ENCODE measurements around the gene DAPK3.

DNA sequence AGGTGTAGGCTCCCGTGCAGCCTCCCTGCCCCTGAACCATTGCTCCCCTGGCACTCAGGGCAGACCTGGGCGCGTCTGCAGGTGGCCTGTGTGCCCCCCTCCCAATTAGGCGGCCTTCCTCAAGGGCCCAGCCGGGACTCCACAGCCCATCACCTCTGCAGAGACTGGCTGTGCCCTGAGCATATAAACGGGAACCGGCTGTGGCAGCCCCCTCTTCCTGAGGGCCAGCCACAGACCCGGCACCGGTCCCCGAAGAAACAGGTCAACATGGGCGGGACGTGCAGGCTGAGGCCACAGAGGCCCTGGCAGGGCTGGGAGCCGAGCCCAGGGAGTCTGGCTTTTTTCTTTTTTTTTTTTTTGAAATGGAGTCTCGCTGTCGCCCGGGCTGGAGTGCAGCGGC is 48.7 kb upstream of the DAPK3 start:
- TF ChIP-seq, protein P1, sequence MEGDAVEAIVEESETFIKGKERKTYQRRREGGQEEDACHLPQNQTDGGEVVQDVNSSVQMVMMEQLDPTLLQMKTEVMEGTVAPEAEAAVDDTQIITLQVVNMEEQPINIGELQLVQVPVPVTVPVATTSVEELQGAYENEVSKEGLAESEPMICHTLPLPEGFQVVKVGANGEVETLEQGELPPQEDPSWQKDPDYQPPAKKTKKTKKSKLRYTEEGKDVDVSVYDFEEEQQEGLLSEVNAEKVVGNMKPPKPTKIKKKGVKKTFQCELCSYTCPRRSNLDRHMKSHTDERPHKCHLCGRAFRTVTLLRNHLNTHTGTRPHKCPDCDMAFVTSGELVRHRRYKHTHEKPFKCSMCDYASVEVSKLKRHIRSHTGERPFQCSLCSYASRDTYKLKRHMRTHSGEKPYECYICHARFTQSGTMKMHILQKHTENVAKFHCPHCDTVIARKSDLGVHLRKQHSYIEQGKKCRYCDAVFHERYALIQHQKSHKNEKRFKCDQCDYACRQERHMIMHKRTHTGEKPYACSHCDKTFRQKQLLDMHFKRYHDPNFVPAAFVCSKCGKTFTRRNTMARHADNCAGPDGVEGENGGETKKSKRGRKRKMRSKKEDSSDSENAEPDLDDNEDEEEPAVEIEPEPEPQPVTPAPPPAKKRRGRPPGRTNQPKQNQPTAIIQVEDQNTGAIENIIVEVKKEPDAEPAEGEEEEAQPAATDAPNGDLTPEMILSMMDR (conservative IDR thresholded peaks at IDR 0.05): no peak
- no peak for TF ChIP-seq ZFX (IDR thresholded peaks at IDR 0.05)
